IMR-90 (cell line): Measurements from ENCODE around the gene IPO7. TPM values are rescaled to one million over a fixed set of nuclear protein-coding genes. Genes with fewer than 3 reads are reported as not detected.

Experiments used
- ATAC-seq: fragments of 200-7000 bp; cut with Tn5 transposase; 2 replicates; pipeline ENCODE4 v1.9.1; 2020; ENCODE audit warnings: low read depth, mild to moderate bottlenecking, moderate library complexity
- BruUV-seq: library from RNA; stranded (reverse); fragments of 400-500 nt; replicated peaks from 2 replicates; lab custom pipeline; 2021; lab: Mats Ljungman, UMichigan
- CTCF ChIA-PET: fragments of 300-600 bp; formaldehyde crosslinking; extraction: SDS; loops from one replicate; lab custom pipeline; 2021; ENCODE audit warnings: antibody characterized with exemption; lab: Yijun Ruan, JAX
- POLR2A ChIA-PET: fragments of 300-600 bp; sonication (Branson Sonifier 250); formaldehyde crosslinking; loops from one replicate; lab custom pipeline; 2022; ENCODE audit warnings: antibody characterized with exemption; ENCODE audit not compliant: unreplicated experiment; lab: Charles Lee
- DNase-seq: peaks from one replicate; pipeline ENCODE4 v3.0.0; 2013
- H2AFZ ChIP-seq: replicated peaks from 2 replicates; pipeline ENCODE3; 2013; ENCODE audit warnings: low read length, mild to moderate bottlenecking; ENCODE audit not compliant: poor library complexity
- H2AK5ac ChIP-seq: 2 replicates; pipeline ENCODE4 v1.6.1; 2013; ENCODE audit warnings: low read depth, low read length, inconsistent platforms
- H2AK9ac ChIP-seq: replicated peaks from 2 replicates; pipeline ENCODE3; 2013; ENCODE audit warnings: mild to moderate bottlenecking, low read depth, low read length, moderate library complexity; ENCODE audit not compliant: poor library complexity
- H2BK120ac ChIP-seq: 2 replicates; pipeline ENCODE4 v1.6.1; 2013; ENCODE audit warnings: low read depth, low read length, inconsistent platforms
- H2BK15ac ChIP-seq: 3 replicates; pipeline ENCODE4 v1.6.1; 2013; ENCODE audit warnings: low read depth, low read length, inconsistent platforms
- H2BK20ac ChIP-seq: 2 replicates; pipeline ENCODE4 v1.6.1; 2013; ENCODE audit warnings: low read depth, mild to moderate bottlenecking, inconsistent platforms, low read length, moderate library complexity
- H2BK5ac ChIP-seq: 2 replicates; pipeline ENCODE4 v1.6.1; 2013; ENCODE audit warnings: mild to moderate bottlenecking, low read depth, low read length, inconsistent platforms; ENCODE audit not compliant: poor library complexity, severe bottlenecking
- H3K14ac ChIP-seq: replicated peaks from 2 replicates; pipeline ENCODE4 v1.6.1; 2013; ENCODE audit warnings: low read depth, low read length, inconsistent platforms
- H3K18ac ChIP-seq: 2 replicates; pipeline ENCODE4 v1.6.1; 2013; ENCODE audit warnings: low read depth, low read length, control low read depth
- H3K23ac ChIP-seq: 2 replicates; pipeline ENCODE4 v1.6.1; 2013; ENCODE audit warnings: low read depth, low read length, inconsistent platforms
- H3K27ac ChIP-seq: 2 replicates; pipeline ENCODE4 v1.5.1; 2013; ENCODE audit warnings: mild to moderate bottlenecking, control low read depth, low read length; ENCODE audit not compliant: insufficient read depth
- H3K27me3 ChIP-seq: 2 replicates; pipeline ENCODE4 v1.6.1; 2013; ENCODE audit warnings: low read length; ENCODE audit not compliant: control insufficient read depth, insufficient read depth
- H3K36me3 ChIP-seq: 2 replicates; pipeline ENCODE4 v1.6.1; 2013; ENCODE audit warnings: low read length, mixed read lengths; ENCODE audit not compliant: control insufficient read depth, insufficient read depth
- H3K4ac ChIP-seq: 2 replicates; pipeline ENCODE4 v1.6.1; 2013; ENCODE audit warnings: low read depth, low read length, inconsistent platforms
- H3K4me1 ChIP-seq: 2 replicates; pipeline ENCODE4 v1.6.1; 2013; ENCODE audit warnings: low read length, mixed read lengths; ENCODE audit not compliant: control insufficient read depth, insufficient read depth
- H3K4me2 ChIP-seq: 2 replicates; pipeline ENCODE4 v1.6.1; 2013; ENCODE audit warnings: low read depth, mild to moderate bottlenecking, control low read depth, low read length, moderate library complexity
- H3K4me3 ChIP-seq: 2 replicates; pipeline ENCODE4 v1.5.1; 2013; ENCODE audit warnings: low read depth, mild to moderate bottlenecking, control low read depth, low read length, moderate library complexity; ENCODE audit not compliant: insufficient read depth
- H3K56ac ChIP-seq: 2 replicates; pipeline ENCODE4 v1.6.1; 2013; ENCODE audit warnings: low read length, inconsistent platforms; ENCODE audit not compliant: insufficient read depth; ENCODE audit errors: extremely low read depth
- H3K79me1 ChIP-seq, 2 experiments: 2 replicates each; pipeline ENCODE4 v1.6.1; 2013; ENCODE audit warnings: low read length in 2 of 2, inconsistent platforms in 1 of 2, low read depth in 1 of 2
- H3K9ac ChIP-seq: 2 replicates; pipeline ENCODE4 v1.6.1; 2013; ENCODE audit warnings: low read depth, low read length, control low read depth
- H3K9me1 ChIP-seq: 2 replicates; pipeline ENCODE4 v1.6.1; 2013; ENCODE audit warnings: low read length, inconsistent platforms; ENCODE audit not compliant: insufficient read depth
- H3K9me3 ChIP-seq: 2 replicates; pipeline ENCODE4 v1.6.1; 2013; ENCODE audit warnings: low read length; ENCODE audit not compliant: control insufficient read depth, insufficient read depth
- H4K20me1 ChIP-seq: 2 replicates; pipeline ENCODE4 v1.6.1; 2013; ENCODE audit warnings: low read length, inconsistent platforms; ENCODE audit not compliant: insufficient read depth
- H4K5ac ChIP-seq: 2 replicates; pipeline ENCODE4 v1.6.1; 2013; ENCODE audit warnings: mild to moderate bottlenecking, low read depth, low read length, control low read depth
- H4K8ac ChIP-seq, 2 experiments: 2 replicates each; pipeline ENCODE4 v1.6.1; 2013; ENCODE audit warnings: low read depth in 2 of 2, low read length in 2 of 2, control low read depth in 1 of 2, inconsistent platforms in 1 of 2
- H4K91ac ChIP-seq: 2 replicates; pipeline ENCODE4 v1.6.1; 2013; ENCODE audit warnings: low read depth, low read length, inconsistent platforms; ENCODE audit not compliant: insufficient read depth
- FOS ChIP-seq: fragments of 150-350 bp; IDR thresholded peaks from 2 replicates; pipeline ENCODE4 v1.6.1; 2016; ENCODE audit warnings: low read depth, low read length
- MAZ ChIP-seq: IDR thresholded peaks from 2 replicates; pipeline ENCODE4 v1.6.1; 2012; ENCODE audit warnings: low read depth, mild to moderate bottlenecking, low read length, improper control_type of control experiment, moderate library complexity, borderline replicate concordance
- WGBS, 2 experiments: methylation state at CpG; one replicate each; pipeline versions ENCODE4 v1.1.5 to v1.1.7; 2013; ENCODE audit warnings: missing lambda C conversion rate in 2 of 2; ENCODE audit not compliant: insufficient read length in 1 of 2; ENCODE audit errors: extremely low coverage in 2 of 2; 5-methylcytosine and 5-hydroxymethylcytosine counted together
- dilution Hi-C: fragments of 300-500 bp; cut with HindIII; formaldehyde crosslinking; loops from one replicate; pipeline ENCODE4 v1.14.3; 2018; ENCODE audit warnings: low sequenced_read_pairs; ENCODE audit not compliant: unreplicated experiment
- in situ Hi-C: fragments of 300-500 bp; cut with MboI; formaldehyde crosslinking; loops from 3 replicates; pipeline ENCODE4 v1.14.3; 2019; ENCODE audit warnings: low sequenced_read_pairs, inconsistent platforms, mixed read lengths
- intact Hi-C: fragments of 100-400 bp; cut with micrococcal nuclease; formaldehyde crosslinking; loops from 2 replicates; pipeline ENCODE4 v1.10.0; 2022
- polyA plus RNA-seq, 3 experiments: library from polyadenylated mRNA; depleted of rRNA; stranded (reverse); fragments of >200 nt; gene quantifications; 2 replicates each; pipeline ENCODE4 v1.2.3, GENCODE V29; 2012; ENCODE audit warnings: low replicate concordance in 1 of 3
- total RNA-seq: library from RNA; depleted of rRNA; stranded (reverse); fragments of >200 nt; gene quantifications from 2 replicates; pipeline ENCODE4 v1.2.3, GENCODE V29; 2012

The IPO7 gene
- total and polyA plus RNA-seq, 2 of the 4 experiments (the other 2 are of a cell fraction) = 40.6 to 110 TPM

- no TSS peak for BruUV-seq
- Histone ChIP-seq H2BK5ac (peak overlapping the region; percentile 43), H3K27ac (no peak overlapping the region), H3K4me3 (peak overlapping the region; percentile 73; the same call in 1 of the 2 replicates), H3K14ac (no peak overlapping the region), H3K9me3 (no peaks in the 10 kb centered on the region), H3K9me1 (0 out of 2 replicates have a peak, but pooled peaks cover 4% of the 10 kb centered on the region), H3K79me1 (peaks cover 0 to 12% of the 10 kb centered on the region in 2 experiments; a peak in 2 of 4 replicates), H2AK5ac (no peak overlapping the region), H2BK120ac (no peak overlapping the region), H2BK15ac (no peak overlapping the region), H3K36me3 (no peaks in the 10 kb centered on the region), H4K91ac (no peak overlapping the region), H4K5ac (no peak overlapping the region), H3K18ac (no peak overlapping the region), H2BK20ac (no peak overlapping the region), H3K27me3 (no peaks in the 10 kb centered on the region), H3K56ac (no peak overlapping the region), H3K4me2 (peak overlapping the region; percentile 99), H4K20me1 (peaks cover 57% of the 10 kb centered on the region), H3K4me1 (no peaks in the 10 kb centered on the region; the same call in 1 of the 2 replicates), H4K8ac (no peak overlapping the region), H2AK9ac (no peak overlapping the region), H3K4ac (no peak overlapping the region), H2AFZ (no peak overlapping the region), H3K23ac (peak overlapping the region; percentile 60; the same call in 1 of the 2 replicates), H3K9ac (no peak overlapping the region)
- ChIA-PET POLR2A (interaction anchor here (0.6 kb wide), 2 partner anchors 697 to 845 kb away, joined by 3 read pairs; no protein-coding TSS in a partner anchor), CTCF (interaction anchor here (1.4 to 1.6 kb wide), 2 partner anchors 12 to 23 kb away, joined by 3 to 7 read pairs; no protein-coding TSS in a partner anchor)
- TF ChIP-seq FOS = no peak
- TF ChIP-seq MAZ = no peak
- in situ Hi-C loops = no loop called here
- intact Hi-C loops = loop anchor here (5.0 to 10.0 kb wide), 2 partner anchors 74 to 211 kb away; partner anchors contain the start of gene TMEM41B
- dilution Hi-C loops = no loop called here
- DNase-seq (no peak), ATAC-seq (no peak)
- WGBS, 2 experiments = no CpG with 5 or more reads among the region's 2 CpGs
These were observed 1.6 kb downstream of the IPO7 start for GRCh38 chr11:9386086-9386485.
